Measurements from ENCODE around the gene WDR44. TPM values are rescaled to one million over a fixed set of nuclear protein-coding genes. Genes with fewer than 3 reads are reported as not detected.
A peak's percentile ranks its signal among the peaks of the same experiment; 100 is the strongest.
"Not testable (repeated sequence)": the region's sequence is repeated elsewhere in the genome, so short reads cannot be mapped to it uniquely, and the experiment has no call there.

WDR44 gene
- total RNA-seq, 1 donor from 2014 or later = 47.5 TPM

DNA sequence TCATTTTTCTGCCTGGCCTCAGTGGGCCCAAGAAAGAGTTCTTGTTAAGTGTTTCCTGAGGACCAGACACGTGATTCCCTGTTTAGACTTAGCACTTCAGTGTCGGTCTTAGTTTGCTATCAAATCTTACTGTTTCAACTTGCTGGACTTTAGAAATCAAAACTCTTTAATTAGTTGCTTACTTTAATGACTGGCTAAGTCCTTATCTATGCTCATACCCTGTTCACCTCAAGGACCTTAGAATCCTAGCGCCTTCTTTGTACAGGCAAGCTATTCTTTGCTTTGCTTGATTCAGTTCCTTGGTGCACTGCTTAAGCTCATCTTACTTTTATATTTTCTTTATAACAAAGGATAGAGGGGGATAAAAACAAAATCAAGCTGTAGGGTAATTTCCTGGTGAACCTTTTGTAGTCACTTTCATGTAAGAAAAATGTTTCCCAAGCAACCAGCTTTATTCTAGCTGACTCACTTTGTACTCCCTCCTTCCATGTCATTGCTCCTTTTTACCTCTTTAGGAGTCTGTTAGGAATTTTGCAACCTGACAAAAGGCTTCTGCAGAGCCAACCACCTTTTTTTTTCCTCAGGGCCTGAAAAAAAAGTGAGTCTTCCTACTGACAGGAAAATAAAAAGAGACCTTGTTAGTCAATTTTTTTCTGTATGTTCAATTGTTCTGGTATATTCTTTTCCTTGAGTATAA lies 14.7 kb downstream of the WDR44 start:
- no peak for DNase-seq

DNA sequence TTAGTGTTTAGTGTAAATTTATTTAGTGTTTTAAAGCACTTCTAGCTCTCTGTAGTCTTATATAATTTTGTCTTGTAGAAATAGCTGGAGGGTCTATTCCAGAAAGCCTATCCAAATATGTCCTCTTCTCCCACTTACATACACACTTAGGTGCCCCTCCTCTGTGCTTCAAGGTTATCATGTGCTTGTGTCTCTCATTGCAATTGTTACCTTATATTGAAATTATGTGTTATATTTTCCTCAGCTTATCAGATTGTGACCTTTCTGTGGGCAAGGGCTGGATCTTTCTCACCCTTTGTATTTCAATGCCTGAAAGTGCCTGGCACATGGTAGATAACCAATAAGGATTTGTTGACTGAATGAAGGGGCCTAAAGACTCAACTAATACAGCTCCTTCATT lies 18.4 kb downstream of the WDR44 start:
- no peak for DNase-seq

DNA sequence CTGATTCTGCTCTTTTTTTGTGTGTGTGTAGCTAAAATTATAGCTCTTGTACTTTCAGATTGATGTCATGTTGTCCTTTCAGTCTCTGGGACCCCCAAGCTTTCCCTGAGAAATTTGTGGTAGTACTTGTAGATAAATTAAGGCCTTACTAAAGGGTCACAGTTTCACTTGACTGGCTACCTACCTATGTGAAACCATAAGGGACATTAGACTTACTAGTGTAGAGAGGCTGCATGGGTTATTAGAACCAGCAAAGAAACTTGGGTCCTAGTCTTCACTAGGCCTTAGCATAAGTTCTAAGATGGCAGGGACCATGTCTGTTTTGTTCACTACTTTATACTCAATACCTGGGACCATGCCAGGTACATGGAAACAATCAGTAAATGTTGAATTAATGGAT lies 21.4 kb downstream of the WDR44 start:
- no peak for DNase-seq

DNA sequence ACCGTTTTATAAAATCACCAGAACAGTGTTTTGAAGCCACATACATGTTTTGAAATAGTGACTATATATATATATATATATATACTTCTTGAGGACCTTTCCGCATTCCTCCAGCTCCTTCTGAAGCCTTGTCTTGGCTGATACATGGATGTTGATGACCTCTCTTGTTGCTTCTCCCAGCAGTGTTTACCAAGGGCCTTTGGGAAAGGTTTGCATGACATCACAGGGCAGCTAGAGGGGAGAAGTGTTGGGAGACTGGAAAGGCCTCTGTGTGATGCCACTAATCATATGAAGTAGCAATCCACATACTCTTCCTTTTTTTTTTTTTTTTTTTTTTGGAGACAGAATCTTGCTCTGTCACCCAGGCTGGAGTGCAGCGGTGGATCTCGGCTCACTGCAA lies 22.5 kb downstream of the WDR44 start:
- DNase-seq = no peak

DNA sequence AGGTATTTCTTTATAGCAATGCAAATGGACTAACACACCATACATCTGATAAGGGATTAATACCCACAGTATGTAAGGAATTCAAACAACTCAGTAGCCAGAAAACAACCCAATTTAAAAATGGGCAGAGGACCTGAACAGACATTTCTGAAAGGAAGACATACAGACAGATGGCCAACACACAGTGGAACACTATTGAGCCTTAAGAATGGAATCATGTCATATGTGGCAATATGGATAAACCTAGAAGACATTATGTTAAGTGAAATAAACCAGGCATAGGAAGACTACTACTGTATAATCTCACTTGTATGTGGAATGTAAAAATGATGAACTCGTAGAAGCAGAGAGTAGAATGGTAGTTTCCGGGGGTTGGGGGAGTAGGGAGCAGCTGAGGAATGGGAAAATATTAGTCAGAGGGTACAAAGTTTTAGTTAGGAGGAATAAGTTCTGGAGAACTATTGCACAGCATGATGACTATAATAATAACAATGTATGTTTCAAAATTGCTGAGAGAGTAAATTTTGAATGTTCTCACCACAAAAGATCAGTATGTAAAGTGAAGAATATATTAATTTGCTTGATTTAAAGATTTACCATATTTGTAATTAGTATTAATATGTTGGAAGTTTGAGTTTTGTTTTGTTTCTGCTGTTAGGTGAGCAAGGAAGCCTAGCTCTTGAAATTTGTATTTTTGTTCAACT lies 25.2 kb downstream of the WDR44 start:
- no peak for DNase-seq

DNA sequence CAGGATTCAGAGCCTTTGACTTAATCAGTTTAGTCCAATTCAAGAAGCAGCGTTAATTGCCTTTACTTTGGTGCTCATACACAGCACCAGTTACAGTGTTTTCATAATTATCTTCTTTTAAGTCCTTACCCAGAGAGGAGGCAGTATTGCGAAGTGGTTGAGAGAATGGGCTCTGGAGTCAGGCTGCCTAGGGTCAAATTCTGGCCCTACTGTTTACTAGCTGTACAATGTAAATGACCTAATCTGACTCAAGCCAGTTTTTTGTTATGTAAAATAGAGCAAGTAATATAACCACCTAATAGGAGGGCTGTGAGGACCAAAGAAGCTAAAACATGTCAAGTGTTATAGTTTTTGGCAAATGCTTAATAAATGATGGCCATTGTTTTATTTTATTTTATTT lies 27.6 kb downstream of the WDR44 start:
- no peak for DNase-seq

DNA sequence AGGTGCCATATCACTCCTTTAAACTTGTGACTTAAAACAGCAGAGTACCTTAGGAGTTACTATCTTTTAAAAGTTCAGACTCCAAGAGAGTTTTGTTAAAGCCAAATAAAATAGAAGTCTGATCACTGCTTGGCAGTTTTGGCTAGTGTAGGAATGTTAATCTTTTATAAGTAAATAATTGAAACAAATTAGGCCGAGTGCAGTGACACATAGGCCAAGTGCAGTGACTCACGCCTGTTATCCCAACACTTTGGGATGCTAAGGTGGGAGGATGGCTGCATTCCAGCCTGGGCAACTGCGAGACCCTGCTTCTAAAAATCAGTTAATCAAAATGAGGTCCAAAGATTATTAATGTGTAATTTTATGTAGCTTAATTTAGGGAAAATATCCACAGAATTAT lies 37.2 kb downstream of the WDR44 start:
- no peak for DNase-seq

DNA sequence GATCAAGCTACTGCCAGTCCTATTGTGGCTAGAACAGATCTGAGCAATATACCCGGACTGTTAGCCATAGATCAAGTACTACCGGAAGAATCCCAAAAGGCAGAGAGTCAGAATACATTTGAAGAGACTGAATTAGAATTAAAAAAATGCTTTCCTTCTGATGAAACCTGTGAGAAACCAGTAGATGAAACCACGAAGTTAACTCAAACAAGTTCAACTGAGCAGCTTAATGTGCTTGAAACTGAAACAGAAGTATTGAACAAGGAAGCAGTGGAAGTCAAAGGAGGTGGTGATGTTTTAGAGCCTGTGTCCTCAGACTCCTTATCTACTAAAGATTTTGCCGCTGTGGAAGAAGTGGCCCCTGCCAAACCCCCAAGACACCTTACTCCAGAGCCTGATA lies 46.8 kb downstream of the WDR44 start:
- no peak for DNase-seq

DNA sequence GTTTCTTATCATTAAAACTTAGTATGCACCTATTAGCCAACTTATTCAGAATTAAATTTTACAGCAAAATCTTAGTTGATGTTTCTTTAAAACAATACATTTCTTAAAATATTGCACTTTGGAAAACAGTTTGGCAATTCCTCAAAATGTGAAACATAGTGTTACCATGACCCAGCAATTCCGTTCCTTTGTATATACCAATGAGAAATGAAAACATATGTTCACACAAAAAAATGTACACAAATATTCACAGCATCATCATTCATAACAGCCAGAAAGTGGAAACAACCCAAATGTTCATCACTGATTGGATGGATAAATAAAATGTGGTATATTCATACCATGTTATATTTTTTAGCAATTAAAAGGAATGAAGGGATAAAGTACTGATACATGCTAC lies 50.2 kb downstream of the WDR44 start:
- no peak for DNase-seq

DNA sequence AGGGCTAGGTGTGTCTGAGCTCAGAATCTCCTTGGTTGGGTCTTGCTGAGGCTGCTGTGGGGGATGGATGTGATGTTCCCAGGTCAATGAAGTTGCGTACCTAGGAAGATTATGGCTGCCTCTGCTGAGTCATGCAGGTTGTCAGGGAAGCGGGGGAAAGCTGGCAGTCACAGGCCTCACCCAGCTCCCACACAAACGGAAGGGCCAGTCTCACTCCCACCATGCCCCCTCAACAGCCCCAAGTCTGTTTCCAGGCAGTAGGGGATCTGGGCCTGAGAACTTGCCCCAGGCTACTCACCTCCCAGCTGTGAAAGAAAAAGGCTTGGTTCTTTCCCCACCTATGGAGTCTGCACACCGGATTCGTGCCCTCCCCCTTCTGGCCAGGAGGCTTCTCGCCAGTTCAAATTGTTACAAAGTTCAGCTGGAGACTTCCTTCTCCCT lies 72.9 kb downstream of the WDR44 start:
- no peak for DNase-seq

DNA sequence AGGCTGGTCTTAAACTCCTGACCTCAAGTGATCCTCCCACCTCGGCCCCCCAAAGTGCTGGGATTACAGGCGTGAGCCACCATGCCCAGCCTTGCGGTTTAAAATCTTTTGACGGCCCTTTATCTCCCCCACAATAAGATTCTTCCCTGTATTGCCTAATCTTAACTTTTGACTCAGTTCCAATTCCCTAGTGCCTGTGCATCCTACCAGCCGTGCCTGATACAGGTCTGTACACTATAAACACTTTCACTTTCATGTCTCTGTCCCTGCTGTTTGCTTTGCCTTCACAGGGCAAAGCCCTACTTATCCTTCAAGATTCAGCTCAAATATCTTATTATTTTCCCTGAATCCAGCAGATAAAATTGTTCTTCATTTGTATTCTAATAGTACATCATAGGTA lies 74.6 kb downstream of the WDR44 start:
- DNase-seq = no peak

DNA sequence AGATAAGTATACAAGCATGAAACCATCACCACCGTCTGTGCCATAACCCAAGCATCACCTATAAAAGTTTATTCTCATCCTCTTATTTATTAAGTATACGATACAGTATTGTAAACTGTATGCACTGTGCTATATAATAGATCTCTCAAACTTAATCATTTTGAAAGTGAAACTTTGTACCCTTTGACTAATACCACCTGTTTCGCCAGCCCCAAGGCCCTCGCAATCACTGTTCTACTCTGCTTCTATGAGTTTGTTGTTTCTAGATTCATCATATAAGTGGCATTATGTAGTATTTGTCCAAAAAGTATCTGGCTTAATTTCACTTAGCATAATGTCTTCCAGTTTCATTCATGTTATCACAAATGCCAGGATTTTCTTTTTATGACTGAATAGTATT lies 77.7 kb downstream of the WDR44 start:
- no peak for DNase-seq

DNA sequence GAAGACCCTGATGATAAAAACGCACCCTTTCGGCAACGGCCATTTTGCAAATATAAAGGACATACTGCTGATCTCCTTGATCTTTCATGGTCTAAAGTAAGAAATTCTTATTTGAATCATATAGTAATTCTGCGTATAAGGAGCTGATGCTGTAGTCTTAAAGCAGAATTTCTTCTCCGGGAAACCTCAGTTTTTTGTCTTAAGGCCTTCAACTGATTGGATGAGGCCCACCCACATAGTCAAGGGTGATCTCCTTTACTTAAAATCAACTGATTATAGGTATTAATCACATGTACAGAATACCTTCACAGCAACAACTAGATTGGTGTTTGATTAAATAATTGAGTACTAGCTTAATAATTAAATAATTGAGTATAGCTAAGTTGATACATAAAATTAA lies 86.9 kb downstream of the WDR44 start:
- no peak for DNase-seq

DNA sequence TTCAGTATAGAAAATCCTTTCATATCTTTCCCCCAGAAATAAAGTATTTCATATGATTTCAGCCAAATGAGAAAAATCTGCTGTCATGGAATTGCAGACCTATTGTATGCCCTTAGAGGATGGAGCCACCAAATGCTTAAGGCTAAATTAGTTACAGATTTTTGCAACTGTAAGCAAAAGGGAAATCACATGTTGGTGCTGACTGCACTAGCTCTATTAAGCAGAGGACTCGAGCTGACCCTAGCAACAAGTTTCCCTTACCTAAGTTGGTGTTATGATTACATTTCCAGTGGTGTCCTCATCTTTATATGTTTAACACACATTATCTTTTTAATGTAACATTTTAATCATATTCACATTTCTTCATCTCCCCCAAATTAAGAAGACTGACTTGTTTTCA lies 91.4 kb downstream of the WDR44 start:
- no peak for DNase-seq

DNA sequence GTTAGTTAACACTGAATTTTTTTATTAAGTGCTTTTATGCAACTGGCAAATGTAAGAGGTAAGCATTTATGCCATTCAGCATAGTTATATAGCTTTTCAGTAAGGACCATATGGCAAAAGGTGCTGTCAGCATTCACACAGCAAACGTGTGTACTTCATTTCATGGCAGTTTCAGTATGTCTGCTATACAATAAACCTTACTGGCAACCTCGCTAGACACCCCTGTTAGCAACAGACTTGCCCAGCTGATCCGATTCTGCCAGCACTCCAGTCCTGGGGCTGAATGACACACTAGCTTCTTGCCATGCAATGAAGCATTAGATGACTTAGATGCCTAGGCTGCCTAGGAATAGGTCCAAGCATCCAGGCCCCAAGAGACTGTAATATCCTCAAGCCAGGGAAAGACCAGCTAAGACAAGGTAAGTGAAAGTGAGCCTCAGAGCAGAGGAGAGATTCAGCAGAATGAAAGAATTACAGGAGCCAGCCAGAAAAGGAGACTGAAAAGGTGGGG lies 102.4 kb downstream of the WDR44 start:
- DNase-seq = no peak

DNA sequence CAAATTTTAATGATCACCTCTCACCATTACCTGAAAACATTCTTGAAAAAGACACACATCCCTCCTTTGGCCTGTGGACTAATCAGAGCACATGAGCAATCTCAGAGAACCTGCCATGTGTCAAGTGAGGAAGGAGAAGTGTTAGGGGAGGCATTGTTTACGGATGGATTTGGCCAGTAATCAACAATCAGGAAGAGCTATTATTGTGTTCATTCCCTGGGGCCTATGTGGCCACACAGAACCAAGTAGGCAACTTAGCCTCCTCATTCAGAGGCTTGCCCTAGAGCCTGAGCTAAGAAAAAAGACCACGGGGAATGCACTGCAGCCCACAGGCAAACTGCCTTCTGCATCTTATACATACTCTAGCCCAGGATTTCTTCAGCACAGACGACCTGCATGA lies 109.1 kb downstream of the WDR44 start:
- no peak for DNase-seq

DNA sequence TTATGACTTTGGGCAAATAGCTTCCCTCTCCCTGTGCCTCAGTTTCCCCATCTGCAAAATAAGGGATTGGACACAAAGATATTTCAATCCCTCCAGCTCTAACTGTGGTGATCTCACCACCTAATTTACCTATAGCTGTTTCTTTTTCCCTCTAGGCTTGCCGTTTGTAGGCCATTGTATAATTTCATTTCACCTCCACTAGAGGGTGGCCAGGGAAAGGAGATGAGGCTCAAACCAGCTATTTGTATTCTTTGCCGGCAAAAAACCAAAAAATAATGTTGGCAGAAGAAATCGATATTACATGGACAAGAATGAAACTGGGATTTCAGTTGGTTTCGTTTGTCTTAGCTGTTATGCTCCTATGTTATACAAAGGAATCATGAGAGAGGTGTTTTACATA lies 113.6 kb downstream of the WDR44 start:
- peak; percentile 55 for DNase-seq

DNA sequence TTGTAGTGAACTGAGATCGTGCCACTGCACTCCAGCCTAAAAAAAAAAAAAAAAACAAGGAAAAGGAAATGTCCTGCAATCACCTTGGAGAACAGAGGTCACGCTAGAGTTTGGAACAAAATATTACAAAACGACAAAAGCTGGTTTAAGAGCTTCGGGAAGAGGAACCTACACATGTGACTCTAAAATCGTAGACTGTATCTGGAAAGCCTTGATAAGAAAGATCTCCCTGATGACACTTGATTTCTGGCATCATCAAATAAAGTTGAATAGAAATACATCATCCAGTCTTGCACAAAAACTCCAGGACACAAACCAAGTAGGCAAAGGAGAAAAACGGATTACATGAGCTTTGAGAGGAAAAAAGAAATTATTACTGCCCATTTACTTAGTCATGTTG lies 118.6 kb downstream of the WDR44 start:
- no peak for DNase-seq

DNA sequence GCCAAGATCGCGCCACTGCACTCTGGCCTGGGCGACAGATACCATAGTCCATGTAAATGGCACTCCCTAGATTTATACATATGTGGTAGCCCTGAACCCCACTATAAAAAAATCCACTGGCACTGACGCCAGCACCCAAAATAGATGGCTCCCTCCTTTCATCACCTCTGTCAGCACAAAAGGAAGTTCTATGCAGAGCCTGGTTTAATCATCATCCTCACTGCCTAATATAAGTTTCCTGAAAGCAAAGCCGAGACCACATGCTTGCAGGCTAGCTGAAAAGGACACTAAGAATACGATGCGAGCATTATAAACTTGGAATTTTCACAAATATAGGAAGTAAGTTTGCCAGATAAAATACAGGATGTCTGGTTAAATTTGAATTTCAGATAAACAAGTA lies 122.2 kb downstream of the WDR44 start:
- DNase-seq = no peak

DNA sequence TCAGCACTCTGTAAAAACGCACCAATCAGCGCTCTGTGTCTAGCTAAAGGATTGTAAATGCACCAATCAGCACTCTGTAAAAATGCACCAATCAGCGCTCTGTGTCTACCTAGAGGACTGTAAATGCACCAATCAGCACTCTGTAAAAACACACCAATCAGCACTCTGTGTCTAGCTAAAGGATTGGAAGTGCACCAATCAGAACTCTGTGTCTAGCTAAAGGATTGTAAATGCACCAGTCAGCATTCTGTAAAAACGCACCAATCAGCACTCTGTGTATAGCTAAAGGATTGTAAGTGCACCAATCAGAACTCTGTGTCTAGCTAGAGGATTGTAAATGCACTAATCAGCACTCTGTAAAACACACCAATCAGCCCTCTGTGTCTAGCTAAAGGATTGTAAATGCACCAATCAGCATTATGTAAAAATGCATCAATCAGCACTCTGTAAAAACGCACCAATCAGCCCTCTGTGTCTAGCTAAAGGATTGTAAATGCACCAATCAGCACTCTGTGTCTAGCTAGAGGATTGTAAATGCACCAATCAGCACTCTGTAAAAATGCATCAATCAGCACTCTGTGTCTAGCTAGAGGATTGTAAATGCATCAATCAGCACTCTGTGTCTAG lies 124.9 kb downstream of the WDR44 start:
- DNase-seq = not testable (repeated sequence)

DNA sequence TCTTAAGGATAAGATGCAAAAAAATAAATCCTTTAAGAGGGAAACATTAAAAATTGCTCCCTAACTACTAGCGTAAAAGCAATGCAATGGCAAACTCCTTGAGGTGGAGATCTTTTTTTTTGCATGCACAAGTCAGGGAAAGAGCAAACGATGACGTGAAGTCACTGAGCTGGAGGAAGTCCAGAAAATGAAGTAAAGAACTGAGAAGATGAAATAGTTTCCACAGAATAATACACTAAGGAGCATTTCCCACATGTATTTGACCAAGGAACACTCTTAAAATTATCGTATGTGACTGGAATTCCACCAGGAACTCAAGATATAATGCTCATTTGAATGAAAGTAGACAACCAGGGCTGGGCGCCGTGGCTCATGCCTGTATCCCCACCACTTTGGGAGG lies 128.7 kb downstream of the WDR44 start:
- DNase-seq = no peak

DNA sequence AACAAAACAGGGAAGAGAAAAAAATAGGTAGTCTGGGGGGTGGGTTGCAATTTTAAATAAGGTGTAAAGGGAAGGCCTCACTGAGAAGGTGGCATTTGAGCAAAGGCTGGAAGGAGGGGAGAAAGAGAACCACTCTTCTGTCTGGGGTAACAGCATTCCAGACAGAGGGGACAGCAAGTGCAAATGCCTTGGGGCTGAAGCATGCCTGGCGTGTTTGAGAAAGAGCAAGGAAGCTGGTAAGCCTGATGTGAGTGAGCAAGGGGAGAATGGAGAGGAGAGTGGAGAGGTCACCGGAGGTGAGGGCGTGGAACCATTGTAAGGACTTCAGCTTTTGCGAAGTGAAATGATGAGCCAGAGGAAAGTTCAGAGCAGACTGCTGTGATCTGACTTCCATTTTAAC lies 130.0 kb downstream of the WDR44 start:
- DNase-seq = no peak

DNA sequence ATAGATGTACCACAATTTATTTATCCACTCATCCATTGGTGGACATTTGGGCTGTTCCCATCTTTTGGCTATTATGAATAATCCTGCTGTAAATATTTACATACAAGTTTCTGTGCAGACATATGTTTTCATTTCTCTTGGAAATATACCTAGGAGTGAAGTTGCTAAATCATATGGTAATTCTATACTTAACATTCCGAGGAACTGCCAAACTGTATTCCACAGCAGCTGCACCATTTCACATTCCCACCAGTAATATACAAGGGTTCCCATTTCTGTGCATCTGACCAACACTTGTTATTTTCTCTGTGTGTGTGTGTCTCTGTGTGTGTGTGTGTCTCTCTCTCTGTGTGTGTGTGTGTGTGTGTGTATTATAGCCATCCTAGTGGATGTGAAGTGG lies 134.3 kb downstream of the WDR44 start:
- no peak for DNase-seq

DNA sequence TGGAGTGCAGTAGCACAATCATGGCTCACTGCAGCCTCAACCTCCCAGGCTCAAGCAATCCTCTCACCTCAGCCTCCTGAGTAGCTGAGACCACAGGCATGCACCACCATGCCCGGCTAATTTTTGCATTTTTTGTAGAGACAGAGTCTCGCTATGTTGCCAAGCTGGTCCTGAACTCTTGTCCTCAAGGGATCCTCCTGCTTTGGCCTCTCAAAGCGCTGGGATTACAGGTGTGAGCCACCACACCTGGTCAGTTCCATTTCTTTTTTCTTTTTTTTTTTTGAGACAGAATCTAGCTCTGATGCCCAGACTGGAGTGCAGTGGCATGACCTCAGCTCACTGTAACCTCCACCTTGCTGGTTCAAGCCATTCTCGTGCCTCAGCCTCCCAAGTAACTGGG lies 136.5 kb downstream of the WDR44 start:
- not testable (repeated sequence) for DNase-seq

Data from tongue (tissue), 2 donors.